GM21423 (cell line): ENCODE data around the gene ACOT8.
A peak's percentile ranks its signal among the peaks of the same experiment; 100 is the strongest.
"Not testable (repeated sequence)": the region's sequence is repeated elsewhere in the genome, so short reads cannot be mapped to it uniquely, and the experiment has no call there.

Experiments
- ATAC-seq: cut with Tn5 transposase; IDR thresholded peaks from one replicate; pipeline ENCODE4 v1.9.1; 2021; ENCODE audit warnings: mild to moderate bottlenecking, moderate library complexity; ENCODE audit not compliant: unreplicated experiment

Gene ACOT8

GRCh38 chr20:45857114-45857881 is at the start of gene ACOT8, which contains the start of gene ZSWIM3:
TSS of gene ACOT8 (minus strand) at chr20:45857392. CDS start at chr20:45857315, 77 bp downstream.
TSS of gene ZSWIM3 (plus strand) at chr20:45857614. CDS start at chr20:45857826, 212 bp downstream.
- ATAC-seq, result peak; percentile 96

- ATAC-seq, result no peak
These were observed 48.4 kb upstream of the ACOT8 start for GRCh38 chr20:45905505-45906079.

GRCh38 chr20:45904583-45905504 is 47.7 kb upstream of the ACOT8 start:
- ATAC-seq, result no peak

- ATAC-seq, result no peak
These were observed 45.1 kb upstream of the ACOT8 start for GRCh38 chr20:45902199-45902701.

GRCh38 chr20:45901332-45901731 is 44.1 kb upstream of the ACOT8 start:
- not testable (repeated sequence) for ATAC-seq

- ATAC-seq, result no peak
These were observed 42.0 kb upstream of the ACOT8 start for GRCh38 chr20:45899046-45899835.

- no peak for ATAC-seq
These were observed 41.1 kb upstream of the ACOT8 start for GRCh38 chr20:45898285-45898684.

- no peak for ATAC-seq
These were observed 40.5 kb upstream of the ACOT8 start for GRCh38 chr20:45897692-45898091.

GRCh38 chr20:45897289-45897688 is 40.1 kb upstream of the ACOT8 start:
- ATAC-seq, result no peak

- ATAC-seq, result no peak
These were observed 39.5 kb upstream of the ACOT8 start for GRCh38 chr20:45896641-45897161.

- ATAC-seq, result no peak
These were observed 37.6 kb upstream of the ACOT8 start for GRCh38 chr20:45894797-45895196.

GRCh38 chr20:45893831-45894230 is 36.6 kb upstream of the ACOT8 start:
- no peak for ATAC-seq

GRCh38 chr20:45892828-45893500 is 35.8 kb upstream of the ACOT8 start:
- ATAC-seq, result no peak

GRCh38 chr20:45892049-45892825 is 35.0 kb upstream of the ACOT8 start:
- ATAC-seq, result no peak

- peak; percentile 74 for ATAC-seq
These were observed 34.1 kb upstream of the ACOT8 start, which contains the start of the genes CTSA and NEURL2 for GRCh38 chr20:45890985-45891983. TSS of gene CTSA (plus strand) at chr20:45891335. CDS start at chr20:45891569, 234 bp downstream. TSS of gene NEURL2 (minus strand) at chr20:45891208. CDS start at chr20:45890991, 217 bp downstream.

GRCh38 chr20:45890077-45890984 is 33.1 kb upstream of the ACOT8 start:
- peak; percentile 14 for ATAC-seq
